RPMI7951 (cell line): ENCODE results near the gene ADNP2. TPM values are rescaled to one million over a fixed set of nuclear protein-coding genes. Genes with fewer than 3 reads are reported as not detected.

Experiments
- DNase-seq: peaks from one replicate; pipeline ENCODE4 v3.0.0-alpha.2; 2012; ENCODE audit warnings: low read depth
- total RNA-seq: library from RNA; depleted of rRNA; stranded (reverse); fragments of >200 nt; shearing (Covaris generic); gene quantifications from 2 replicates; pipeline ENCODE4 v1.2.3, GENCODE V29; 2014; rRNA removed

The ADNP2 gene, protein sequence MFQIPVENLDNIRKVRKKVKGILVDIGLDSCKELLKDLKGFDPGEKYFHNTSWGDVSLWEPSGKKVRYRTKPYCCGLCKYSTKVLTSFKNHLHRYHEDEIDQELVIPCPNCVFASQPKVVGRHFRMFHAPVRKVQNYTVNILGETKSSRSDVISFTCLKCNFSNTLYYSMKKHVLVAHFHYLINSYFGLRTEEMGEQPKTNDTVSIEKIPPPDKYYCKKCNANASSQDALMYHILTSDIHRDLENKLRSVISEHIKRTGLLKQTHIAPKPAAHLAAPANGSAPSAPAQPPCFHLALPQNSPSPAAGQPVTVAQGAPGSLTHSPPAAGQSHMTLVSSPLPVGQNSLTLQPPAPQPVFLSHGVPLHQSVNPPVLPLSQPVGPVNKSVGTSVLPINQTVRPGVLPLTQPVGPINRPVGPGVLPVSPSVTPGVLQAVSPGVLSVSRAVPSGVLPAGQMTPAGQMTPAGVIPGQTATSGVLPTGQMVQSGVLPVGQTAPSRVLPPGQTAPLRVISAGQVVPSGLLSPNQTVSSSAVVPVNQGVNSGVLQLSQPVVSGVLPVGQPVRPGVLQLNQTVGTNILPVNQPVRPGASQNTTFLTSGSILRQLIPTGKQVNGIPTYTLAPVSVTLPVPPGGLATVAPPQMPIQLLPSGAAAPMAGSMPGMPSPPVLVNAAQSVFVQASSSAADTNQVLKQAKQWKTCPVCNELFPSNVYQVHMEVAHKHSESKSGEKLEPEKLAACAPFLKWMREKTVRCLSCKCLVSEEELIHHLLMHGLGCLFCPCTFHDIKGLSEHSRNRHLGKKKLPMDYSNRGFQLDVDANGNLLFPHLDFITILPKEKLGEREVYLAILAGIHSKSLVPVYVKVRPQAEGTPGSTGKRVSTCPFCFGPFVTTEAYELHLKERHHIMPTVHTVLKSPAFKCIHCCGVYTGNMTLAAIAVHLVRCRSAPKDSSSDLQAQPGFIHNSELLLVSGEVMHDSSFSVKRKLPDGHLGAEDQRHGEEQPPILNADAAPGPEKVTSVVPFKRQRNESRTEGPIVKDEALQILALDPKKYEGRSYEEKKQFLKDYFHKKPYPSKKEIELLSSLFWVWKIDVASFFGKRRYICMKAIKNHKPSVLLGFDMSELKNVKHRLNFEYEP
- 10.8 and 12.9 TPM in 2 replicates for total RNA-seq

DNA sequence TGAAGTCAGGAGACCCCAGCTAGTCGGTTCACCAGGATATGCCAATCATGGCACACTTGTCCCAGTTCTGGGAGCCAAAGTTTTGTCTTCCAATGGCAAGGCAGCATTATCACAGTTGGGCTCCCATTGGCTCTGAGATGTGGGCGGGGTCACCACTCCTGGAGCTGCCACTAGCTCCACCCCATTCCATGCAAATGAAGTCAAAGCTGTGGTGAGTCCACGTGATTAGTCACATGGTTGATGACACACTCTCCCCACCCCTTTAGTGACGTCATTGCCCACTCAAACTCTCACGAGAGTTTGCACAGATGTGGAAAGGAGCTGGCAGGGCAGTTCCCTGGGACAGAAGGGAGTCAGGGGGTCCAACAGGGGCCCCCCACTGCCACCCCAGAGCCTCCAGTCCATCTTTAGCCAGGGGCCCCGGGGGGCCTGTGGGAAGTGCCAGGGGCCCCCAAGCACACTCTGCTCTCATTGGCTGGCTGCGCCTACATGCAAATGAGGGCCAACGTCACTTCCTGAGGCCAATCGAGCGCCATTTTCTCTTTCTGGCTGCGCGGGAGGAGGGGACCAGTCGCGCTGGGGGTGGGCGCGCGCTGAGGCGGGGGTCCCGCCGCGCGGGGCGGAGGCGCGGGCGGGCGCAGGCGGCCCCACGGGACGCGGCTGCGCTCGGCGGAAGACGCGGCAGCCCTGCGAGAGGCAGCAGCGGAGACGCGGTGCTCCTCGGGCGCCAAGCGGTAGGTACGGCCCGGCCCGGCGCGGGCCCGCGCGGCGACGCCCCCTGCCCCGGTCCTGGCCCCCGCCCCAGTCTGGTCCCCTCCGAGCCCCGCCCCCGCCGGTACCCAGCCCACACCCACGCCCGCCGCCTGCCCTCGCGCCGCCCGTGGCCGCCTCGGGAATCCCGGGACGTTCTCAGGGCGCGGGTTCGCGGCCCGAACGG lies at the start of gene ADNP2:
TSS of gene ADNP2 (plus strand) at position 524 of the 937 bp plus-strand sequence. CDS start 8,281 bp downstream, outside the sequence.
- DNase-seq = peak; percentile 93

DNA sequence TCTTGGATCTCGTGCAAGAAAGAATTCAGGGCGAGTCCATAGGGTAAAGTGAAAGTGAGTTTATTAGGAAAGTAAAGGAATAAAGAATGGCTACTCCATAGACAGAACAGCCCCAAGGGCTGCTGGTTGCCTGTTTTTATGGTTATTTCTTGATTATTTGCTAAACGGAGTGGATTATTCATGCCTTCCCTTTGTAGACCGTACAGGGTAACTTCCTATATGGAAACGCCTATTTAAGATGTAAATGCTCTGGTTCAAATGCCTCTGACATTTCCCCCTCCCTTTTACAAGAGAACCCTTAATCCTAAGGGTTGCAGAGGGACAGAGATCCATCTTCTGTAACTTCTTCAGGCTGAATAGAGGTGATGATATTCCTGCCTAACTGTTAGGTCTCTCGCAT lies 49.1 kb upstream of the ADNP2 start:
- no peak for DNase-seq

DNA sequence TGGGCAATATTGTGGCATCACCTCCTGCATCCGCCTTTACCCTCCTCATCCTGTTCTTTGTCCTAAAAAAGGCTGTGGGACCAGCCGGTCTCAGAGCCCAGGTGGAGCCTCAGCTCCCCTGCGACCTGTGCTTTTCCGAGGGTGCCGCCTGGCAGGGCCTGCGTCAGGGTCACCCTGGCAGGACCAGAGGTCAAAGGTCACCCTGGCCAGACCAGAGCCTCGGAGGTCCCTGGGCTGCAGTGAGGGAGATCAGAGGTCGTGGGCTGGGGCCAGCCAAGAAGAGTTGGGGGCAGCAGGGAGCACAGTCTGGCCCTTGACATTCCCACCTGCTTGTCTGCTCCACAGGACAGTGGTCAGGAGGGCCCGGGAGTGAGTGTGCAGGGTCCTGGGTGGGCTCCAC lies 43.4 kb upstream of the ADNP2 start:
- no peak for DNase-seq

DNA sequence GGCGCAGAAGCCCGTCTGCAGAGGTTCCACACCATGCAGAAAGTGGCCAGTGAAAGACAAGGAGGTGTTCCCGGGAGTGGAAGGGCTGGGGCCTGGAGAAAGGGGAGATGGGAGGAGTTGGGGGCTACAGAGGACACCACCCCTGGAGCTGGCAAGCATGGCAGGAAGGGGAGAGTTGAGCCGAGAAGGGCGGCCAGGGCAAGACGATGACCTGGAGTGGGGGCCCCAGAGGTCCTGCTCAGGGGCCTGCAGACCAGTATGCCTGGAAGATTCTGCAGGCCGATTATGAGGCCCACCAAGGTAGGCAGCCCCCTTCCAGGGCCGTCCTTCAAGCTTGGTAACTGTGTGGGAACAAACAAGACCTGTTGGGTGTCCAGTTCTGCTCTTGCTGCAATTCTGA lies 41.7 kb upstream of the ADNP2 start:
- no peak for DNase-seq

DNA sequence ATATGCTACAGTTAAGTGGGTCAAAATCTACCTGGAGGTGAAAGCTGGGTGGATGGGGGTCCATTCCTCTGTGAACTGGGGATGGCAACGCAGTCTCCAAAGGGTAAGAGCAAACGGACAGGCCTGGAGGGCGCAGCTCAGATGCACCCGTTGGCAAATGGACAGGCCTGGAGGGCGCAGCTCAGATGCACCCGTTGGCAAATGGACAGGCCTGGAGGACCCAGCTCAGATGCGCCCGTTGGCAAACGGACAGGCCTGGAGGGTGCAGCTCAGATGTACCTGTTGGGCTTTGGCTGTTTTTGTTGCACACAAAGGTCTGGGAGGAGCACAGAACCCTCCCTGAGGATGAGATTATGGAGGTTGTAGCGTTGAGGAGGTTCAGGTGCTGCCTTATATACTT lies 41.2 kb upstream of the ADNP2 start:
- no peak for DNase-seq

DNA sequence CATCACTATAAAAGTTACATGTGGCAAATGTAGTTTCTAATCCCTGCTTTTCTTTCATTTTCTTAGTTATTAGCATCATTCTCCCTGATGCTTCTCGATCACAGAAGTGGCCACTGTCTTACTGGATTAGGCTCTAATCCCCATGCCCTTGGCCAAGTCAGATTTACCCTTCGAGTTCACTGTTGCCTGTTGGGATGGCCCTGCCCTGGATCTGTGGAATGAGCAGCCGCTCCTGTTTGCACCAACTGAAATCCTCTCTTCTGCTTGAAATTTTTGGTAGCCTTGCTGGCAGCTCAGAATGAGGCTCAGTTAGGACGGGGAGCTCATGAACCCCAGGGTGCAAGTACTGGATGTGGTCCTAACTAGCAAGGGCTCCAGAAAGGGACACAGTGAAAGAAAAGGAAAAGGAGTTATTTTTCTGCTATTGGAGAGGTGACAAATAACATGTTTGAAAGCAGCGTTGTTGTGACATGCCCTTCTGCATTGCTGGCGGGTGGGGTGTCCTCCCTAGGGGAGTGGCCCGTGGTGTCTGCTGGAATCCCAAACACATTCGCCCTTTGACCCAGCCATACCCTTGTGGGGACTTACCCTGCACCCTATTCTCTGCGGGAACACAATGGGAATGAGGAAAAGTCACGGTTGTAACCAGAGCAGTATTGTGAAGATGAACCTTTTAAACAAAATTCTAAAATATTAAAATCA lies 40.3 kb upstream of the ADNP2 start:
- DNase-seq = no peak

DNA sequence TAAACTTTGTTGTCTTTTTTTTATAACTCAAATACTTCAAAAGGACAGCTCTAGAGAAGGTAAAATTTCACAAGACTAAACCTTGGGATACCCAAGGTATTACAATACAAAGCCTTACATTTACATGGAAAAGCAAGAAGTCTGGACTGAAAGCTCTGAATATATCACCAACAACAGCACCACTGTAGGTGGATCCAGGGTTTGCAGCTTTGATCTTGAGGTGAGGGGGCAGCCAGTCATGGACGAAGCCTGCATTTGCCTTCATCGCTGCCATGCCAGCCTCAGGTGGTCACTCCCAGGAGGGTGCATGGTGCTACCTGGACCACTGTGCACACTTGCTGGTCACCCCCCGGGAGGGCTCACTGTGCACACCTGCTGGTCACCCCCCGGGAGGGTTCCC lies 38.2 kb upstream of the ADNP2 start:
- no peak for DNase-seq

DNA sequence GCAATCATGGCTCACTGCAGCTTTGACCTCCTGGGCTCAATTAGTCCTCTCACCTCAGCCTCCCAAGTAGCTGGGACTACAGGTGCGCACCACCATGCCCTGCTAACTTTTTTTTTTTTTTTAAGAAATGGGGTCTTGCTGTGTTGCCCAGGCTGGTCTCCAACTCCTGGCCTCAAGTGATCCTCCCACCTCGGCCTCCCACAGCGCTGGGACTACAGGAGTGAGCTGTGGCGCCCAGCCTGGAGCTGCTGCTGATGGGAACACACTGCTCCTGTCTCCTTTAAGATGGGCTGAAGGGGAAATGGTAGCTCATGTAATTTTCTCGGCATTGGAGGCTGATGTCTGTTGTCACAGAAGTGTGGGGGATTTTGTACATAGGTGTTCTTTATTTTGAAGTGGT lies 34.9 kb upstream of the ADNP2 start:
- no peak for DNase-seq

DNA sequence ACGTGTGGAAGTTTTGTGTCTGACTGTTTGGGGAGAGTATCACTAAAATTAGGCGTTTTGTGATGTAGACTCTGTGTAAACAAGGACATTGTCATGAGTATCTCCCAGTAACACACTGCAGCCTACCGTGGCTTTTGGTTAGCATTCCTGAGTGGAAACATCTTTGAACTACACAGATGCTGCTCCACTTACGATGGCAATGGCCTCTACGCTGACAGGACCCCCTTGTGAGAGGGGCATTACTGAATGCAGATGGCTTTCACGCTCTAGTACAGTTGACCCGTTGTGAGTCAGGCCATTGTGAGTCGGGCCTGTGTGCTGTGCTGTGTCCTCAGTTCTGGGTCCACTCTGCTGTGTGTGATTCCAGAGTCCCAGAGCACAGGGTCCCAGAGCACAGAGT lies 34.4 kb upstream of the ADNP2 start:
- no peak for DNase-seq

DNA sequence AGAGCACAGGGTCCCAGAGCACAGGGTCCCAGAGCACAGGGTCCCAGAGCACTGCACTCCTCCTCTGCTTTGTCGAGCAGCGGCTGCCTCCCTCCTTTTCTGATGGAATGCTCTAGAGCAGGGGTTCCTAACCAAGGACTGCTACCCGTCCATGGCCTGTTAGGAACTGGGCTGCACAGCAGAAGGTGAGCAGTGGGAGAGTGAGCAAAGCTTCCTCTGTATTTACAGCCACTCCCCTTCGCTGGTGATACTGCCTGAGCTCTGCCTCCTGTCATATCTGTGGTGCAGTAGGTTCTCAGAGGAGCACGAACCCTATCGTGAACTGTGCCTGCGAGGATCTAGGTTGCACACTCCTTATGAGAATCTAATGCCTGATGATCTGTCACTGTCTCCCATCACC lies 33.1 kb upstream of the ADNP2 start:
- DNase-seq = no peak

DNA sequence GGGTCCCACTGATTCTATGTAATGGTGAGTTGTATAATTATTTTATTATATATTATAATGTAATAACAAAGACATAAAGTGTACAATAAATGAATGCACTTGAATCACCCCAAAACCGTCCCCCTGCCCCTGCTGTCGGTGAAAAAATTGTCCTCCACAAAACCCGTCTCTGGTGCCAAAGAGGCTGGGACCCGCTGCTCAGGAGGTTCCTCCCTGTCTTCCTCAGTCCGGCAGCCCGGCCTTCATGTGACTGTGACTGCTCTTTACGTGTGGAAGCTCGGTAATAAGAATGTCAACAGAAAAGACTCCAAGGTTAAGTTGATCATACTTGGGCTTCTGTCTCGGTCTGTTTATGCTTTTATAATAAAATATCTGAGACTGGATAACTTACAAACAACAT lies 32.7 kb upstream of the ADNP2 start:
- DNase-seq = no peak

DNA sequence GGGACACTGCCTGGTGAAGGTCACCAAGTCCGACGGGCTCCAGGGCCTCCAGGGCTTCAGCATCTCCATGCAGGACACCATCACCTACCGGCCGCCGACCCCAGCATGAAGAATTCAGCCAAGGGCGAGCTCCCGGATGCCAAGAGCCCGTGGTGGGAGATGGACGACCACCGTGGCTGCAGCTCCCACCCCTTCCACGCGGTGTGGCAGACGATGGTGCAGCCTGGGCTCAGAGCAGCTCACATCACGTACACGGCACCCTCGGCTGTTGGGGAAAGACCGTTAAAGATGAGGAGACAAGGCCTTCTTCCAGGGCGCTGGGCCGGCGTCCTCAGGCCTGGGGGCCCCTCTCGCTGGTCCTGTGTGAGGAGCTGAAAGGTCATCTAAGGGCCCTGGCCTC lies 31.2 kb upstream of the ADNP2 start:
- no peak for DNase-seq

DNA sequence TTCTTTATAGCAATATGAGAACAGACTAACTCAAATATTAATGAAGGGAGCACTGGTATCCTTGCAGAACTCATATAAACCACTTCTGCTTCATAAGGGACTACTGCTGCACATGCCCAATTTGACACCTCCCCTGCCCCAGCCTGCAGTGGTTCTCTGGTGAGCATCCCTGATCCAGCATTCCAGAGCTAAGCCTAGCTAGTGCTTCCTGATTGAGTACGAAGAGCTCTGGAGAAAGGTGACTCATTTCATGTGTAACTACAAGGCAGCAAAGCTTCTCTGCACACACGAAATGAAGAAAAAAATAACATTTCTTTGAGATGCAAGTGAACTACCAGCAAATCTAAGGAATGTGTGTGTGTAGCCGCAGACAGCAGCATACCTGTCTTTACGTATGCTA lies 22.8 kb upstream of the ADNP2 start:
- no peak for DNase-seq

DNA sequence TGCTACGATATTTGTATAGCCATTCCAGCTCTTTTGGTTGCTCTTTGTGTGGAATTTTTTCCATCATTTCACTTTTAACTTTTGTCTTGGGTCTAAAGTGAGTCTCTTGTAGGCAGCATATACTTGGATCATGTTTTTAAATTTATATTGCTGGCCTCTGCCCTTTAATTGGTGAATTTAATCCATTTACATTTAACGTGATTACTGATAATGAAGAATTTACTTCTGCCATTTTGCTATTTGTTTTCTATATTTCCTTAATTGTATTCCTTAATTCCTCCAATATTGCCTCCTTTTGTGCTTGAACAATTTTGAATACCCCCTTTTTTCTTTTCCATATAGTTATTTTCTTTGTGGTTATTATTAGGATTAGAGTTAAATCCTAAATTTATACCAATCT lies 21.0 kb upstream of the ADNP2 start:
- DNase-seq = no peak

DNA sequence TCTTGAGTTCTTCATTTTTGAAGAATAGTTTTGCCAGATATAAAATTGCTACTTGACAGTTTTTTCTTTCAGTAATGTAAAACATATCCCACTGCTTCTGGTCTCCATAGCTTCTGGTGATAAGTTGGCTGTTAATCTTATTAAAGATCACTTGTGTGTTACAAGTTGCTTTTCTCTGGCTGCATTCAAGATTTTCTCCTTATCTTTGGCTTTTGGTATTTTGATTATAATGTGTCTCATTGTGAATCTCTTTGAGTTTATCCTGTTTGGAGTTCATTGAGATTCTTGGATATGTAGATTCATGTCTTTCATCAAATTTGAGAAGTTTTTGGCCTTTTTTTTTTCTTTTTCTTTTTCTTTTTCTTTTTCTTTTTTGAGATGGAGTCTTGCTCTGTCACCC lies 20.2 kb upstream of the ADNP2 start:
- no peak for DNase-seq

DNA sequence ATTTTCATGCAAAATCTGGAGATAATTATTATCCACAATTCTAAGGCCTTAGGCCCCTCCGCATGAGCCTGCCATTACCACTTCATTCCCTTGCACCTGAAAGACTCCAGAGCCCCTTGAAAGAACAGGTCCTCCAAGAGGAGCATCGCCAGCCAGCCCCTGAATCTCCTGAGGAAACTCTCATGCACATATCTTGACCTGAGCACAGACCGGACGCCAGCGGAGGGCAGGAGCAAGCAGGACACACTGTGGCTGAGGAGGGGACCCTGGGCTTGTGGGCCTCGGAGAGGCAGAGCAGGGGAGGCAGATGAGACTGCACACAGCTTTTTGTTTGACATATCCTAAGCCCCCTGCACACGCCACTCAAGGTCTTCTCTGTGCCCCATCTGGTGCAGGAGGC lies 13.6 kb upstream of the ADNP2 start:
- DNase-seq = no peak

DNA sequence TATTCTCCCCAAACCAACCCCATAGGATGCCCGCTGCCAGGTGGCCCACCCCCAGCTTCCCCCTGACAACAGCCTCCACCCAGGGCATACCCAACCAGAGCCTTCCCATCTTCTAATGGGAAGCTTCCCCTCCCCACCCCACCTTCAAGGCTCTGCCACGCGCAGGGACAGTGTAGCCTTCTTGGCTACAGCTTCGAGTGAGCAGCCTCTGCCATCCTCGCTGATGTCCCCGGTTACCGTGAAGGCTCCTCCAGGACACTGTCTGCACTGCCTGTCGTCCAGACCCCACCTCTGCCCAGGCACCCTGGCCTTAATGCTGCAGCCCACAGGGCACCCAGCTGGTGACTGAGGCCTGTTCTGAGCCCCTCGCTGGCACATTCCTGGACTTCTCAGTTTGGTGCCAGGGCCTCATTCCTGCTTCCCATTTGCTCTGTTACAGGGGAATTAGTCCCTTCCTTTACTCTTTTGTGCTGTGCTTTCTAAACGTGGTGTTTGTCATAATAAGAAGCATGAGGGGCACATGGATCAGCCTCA lies 13.0 kb upstream of the ADNP2 start:
- no peak for DNase-seq

DNA sequence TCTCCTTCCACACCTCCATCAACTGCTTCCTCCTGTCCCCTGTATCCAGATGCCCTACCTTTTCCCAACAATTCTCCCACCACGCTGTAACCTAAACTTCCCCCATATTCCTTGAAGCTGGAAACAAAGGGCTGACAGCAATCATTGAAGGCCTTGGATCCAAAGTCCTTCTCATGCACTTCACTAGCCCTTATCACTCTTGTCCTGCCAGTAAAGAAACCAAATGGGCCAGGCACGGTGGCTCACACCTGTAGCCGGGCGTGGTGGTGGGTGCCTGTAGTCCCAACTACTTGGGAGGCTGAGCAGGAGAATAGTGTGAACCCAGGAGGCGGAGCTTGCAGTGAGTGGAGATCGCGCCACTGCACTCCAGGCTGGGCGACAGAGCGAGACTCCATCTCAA lies 11.9 kb upstream of the ADNP2 start:
- no peak for DNase-seq

DNA sequence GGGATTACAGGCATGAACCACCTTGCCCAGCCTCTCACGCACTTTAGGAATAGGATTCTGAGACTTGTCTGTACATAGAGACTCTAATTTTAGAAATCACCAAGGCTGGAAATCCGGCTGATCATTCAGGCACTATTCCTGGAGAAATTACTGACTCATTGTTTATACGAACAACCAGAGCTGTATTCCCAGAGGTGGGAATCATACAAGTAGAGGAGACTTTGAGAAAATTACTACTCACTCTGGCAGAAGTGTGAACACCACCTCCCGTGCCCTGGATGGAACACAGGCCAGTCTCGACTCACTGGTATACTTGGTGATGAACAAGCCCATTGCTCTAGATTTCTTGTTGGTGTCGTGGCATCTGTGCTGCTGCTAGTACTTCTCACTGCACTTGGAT lies 5.8 kb upstream of the ADNP2 start:
- DNase-seq = peak; percentile 35

DNA sequence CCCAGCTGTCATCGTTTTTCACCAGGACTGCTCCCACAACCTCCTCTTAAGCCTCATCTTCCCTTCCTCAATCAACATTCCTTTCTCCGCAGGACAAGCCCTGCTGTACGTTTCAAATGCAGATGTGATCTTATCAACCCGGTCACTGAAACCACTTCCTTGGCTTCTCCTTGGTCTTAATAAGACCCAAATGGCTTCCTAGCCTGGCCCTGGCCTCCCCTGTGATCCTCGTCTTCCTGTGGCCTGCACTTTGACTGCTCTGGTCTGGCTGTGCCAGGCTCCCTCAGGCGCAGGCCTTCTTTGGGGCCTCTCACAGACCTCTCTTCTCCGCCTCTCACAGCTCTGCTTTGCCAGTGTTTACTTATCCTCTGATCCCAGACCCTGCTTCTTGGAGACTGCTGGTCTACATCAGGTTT lies 4.7 kb upstream of the ADNP2 start:
- DNase-seq = peak; percentile 45
